Spleen (tissue), 11 donors: ENCODE results near the gene TRIM42. TPM values are rescaled to one million over a fixed set of nuclear protein-coding genes. Genes with fewer than 3 reads are reported as not detected.

Experiments used
- DNase-seq: peaks from one replicate; pipeline ENCODE4 v3.0.0-alpha.2; 2020
- H3K27ac ChIP-seq, 8 donors: fragments of 200-600 bp; sonication (generic) in 7 of 8; 1 replicate in 4 of 8; 2 replicates in 4 of 8; pipeline versions ENCODE4 v1.5.0 to v1.8.0; 2016 to 2021; ENCODE audit warnings: inconsistent platforms in 4 of 8, mild to moderate bottlenecking in 4 of 8, moderate library complexity in 1 of 8
- H3K27me3 ChIP-seq, 7 donors: fragments of 200-600 bp; sonication (generic) in 6 of 7; replicated peaks in 1 of 7; 1 replicate in 4 of 7; 2 replicates in 3 of 7; pipeline versions ENCODE4 v1.5.0 to v1.8.0; 2016 to 2021; ENCODE audit warnings: inconsistent platforms in 3 of 7, mild to moderate bottlenecking in 1 of 7
- H3K36me3 ChIP-seq, 6 donors: fragments of 200-600 bp; sonication (generic) in 5 of 6; 1 replicate in 4 of 6; 2 replicates in 2 of 6; pipeline versions ENCODE4 v1.5.0 to v1.8.0; 2016 to 2021; ENCODE audit warnings: inconsistent platforms in 2 of 6
- H3K4me1 ChIP-seq, 6 donors: fragments of 200-600 bp; sonication (generic) in 5 of 6; 1 replicate in 3 of 6; 2 replicates in 3 of 6; pipeline versions ENCODE4 v1.5.0 to v1.8.0; 2016 to 2021; ENCODE audit warnings: inconsistent platforms in 3 of 6
- H3K4me3 ChIP-seq, 8 donors: fragments of 200-600 bp; sonication (generic) in 7 of 8; 1 replicate in 4 of 8; 2 replicates in 4 of 8; pipeline versions ENCODE4 v1.5.0 to v1.8.0; 2016 to 2021; ENCODE audit warnings: inconsistent platforms in 4 of 8, mild to moderate bottlenecking in 4 of 8, moderate library complexity in 2 of 8
- H3K9me3 ChIP-seq, 8 donors: fragments of 200-600 bp; sonication (generic) in 7 of 8; 1 replicate in 4 of 8; 2 replicates in 4 of 8; pipeline versions ENCODE4 v1.5.0 to v1.8.0; 2016 to 2021; ENCODE audit warnings: inconsistent platforms in 4 of 8
- CTCF ChIP-seq, 11 experiments: fragments of 200-600 bp in 7 of 11; fragments of 450-650 bp in 4 of 11; sonication (generic) in 4 of 11; IDR thresholded peaks in 8 of 11; conservative IDR thresholded peaks in 3 of 11; 1 replicate in 7 of 11; 2 replicates in 4 of 11; pipeline versions ENCODE4 v1.4.0 to v1.8.0; 2016 to 2021; ENCODE audit warnings: antibody characterized with exemption in 11 of 11, inconsistent platforms in 4 of 11, mild to moderate bottlenecking in 1 of 11
- POLR2A ChIP-seq, 3 donors: fragments of 450-650 bp; IDR thresholded peaks; one replicate each; pipeline ENCODE4 v1.5.1; 2017; ENCODE audit warnings: antibody characterized with exemption in 3 of 3, mild to moderate bottlenecking in 1 of 3
- POLR2AphosphoS5 ChIP-seq, 3 donors: sonication (generic); formaldehyde crosslinking; IDR thresholded peaks; one replicate each; pipeline ENCODE4 v1.5.1; 2017; ENCODE audit warnings: antibody characterized with exemption in 3 of 3
- WGBS, 5 donors: extraction: QIAGEN DNeasy Blood & Tissue Kit in 3 of 5; methylation state at CpG; one replicate each; pipeline versions ENCODE4 v1.1.5 to v1.1.7; 2013 to 2018; 5-methylcytosine and 5-hydroxymethylcytosine counted together
- intact Hi-C: fragments of 100-400 bp; cut with DNase I; formaldehyde crosslinking; loops from one replicate; pipeline ENCODE4 v1.15.0; 2023; ENCODE audit warnings: low total_unique reads
- polyA plus RNA-seq, 3 donors: library from polyadenylated mRNA; stranded (reverse); fragments of 200-250 nt; gene quantifications; one replicate each; pipeline ENCODE4 v1.2.1, GENCODE V29; 2013
- total RNA-seq, 7 donors: library from RNA; depleted of rRNA in 3 of 7; stranded (reverse); fragments of >200 nt in 3 of 7; fragmentation: NEBNext Ultra II Directional in 4 of 7; extraction: Animal tissue kit (Norgen Biotek cat#: 25700) in 4 of 7; gene quantifications; one replicate each; pipeline versions ENCODE4 v1.1.0 to v1.2.1, GENCODE V29; 2016 to 2021
- donor health status: healthy with polysubstance abuse.
- donor health status: DM: no; HTN: no; CAD: no; lungs with moderate emphysema.
- donor health status: DM: no; HTN: no; CAD: no.
- donor health status: Bipolar disorder and iron deficiency.
- donor health status: healthy.
- donor health status: DM: no; HTN: no; CAD: no.
- donor health status: DM: yes; HTN: yes; CAD: no.

Gene TRIM42
- total and polyA plus RNA-seq, 10 donors, result not detected

- no peaks in the 10 kb centered on the region for H3K36me3 ChIP-seq
- peaks cover 0 to 5% (median 0%) of the 10 kb centered on the region in 8 donors for H3K9me3 ChIP-seq
- DNase-seq, result no peak
- H3K4me3 ChIP-seq, result no peak overlapping the region
- intact Hi-C loops, result no loop called here
- WGBS, 5 donors, result 90 to 96% (median 94%) methylated on average over 4 of the region's 4 CpGs
- H3K27ac ChIP-seq, result no peak overlapping the region
- no peaks in the 10 kb centered on the region for H3K27me3 ChIP-seq
- no peak for TF ChIP-seq POLR2A (IDR thresholded peaks at IDR 0.05)
- no peak for TF ChIP-seq CTCF (IDR thresholded peaks at IDR 0.05 in 8 of 11, conservative IDR thresholded peaks at IDR 0.05 in 3 of 11)
- no peak for TF ChIP-seq POLR2AphosphoS5 (IDR thresholded peaks at IDR 0.05)
- H3K4me1 ChIP-seq, result no peaks in the 10 kb centered on the region
These were observed 24.4 kb downstream of the TRIM42 start for GRCh38 chr3:140702281-140702680.

GRCh38 chr3:140703496-140703895, 25.6 kb downstream of the TRIM42 start:
- DNase-seq, result no peak
- Histone ChIP-seq H3K4me3 (no peak overlapping the region), H3K4me1 (no peaks in the 10 kb centered on the region), H3K9me3 (peaks cover 0 to 5% (median 0%) of the 10 kb centered on the region in 8 donors), H3K27ac (no peak overlapping the region), H3K36me3 (no peaks in the 10 kb centered on the region), H3K27me3 (no peaks in the 10 kb centered on the region)
- WGBS, 5 donors, result 65 to 78% (median 71%) methylated on average over 1 of the region's 1 CpG
- intact Hi-C loops, result no loop called here
- TF ChIP-seq POLR2AphosphoS5 (IDR thresholded peaks at IDR 0.05) (no peak), CTCF (IDR thresholded peaks at IDR 0.05 in 8 of 11, conservative IDR thresholded peaks at IDR 0.05 in 3 of 11) (no peak)

- H3K27me3 ChIP-seq, result no peaks in the 10 kb centered on the region
- H3K4me1 ChIP-seq, result no peaks in the 10 kb centered on the region
- no peaks in the 10 kb centered on the region for H3K36me3 ChIP-seq
- WGBS, 5 donors, result 73 to 92% (median 83%) methylated on average over 1 of the region's 1 CpG
- no peak overlapping the region for H3K4me3 ChIP-seq
- H3K27ac ChIP-seq, result no peak overlapping the region
- no peak for DNase-seq
- TF ChIP-seq POLR2AphosphoS5 (IDR thresholded peaks at IDR 0.05), result no peak
- no peak for TF ChIP-seq POLR2A (IDR thresholded peaks at IDR 0.05)
- no peak for TF ChIP-seq CTCF (IDR thresholded peaks at IDR 0.05 in 8 of 11, conservative IDR thresholded peaks at IDR 0.05 in 3 of 11)
- intact Hi-C loops, result no loop called here
- H3K9me3 ChIP-seq, result peaks cover 0 to 5% (median 0%) of the 10 kb centered on the region in 8 donors
These were observed 26.9 kb downstream of the TRIM42 start for GRCh38 chr3:140704733-140705132.

GRCh38 chr3:140705954-140706353, 28.1 kb downstream of the TRIM42 start:
- H3K9me3 ChIP-seq, result peaks cover 0 to 5% (median 0%) of the 10 kb centered on the region in 8 donors
- intact Hi-C loops, result no loop called here
- TF ChIP-seq CTCF (IDR thresholded peaks at IDR 0.05 in 8 of 11, conservative IDR thresholded peaks at IDR 0.05 in 3 of 11), result no peak
- no peak for TF ChIP-seq POLR2AphosphoS5 (IDR thresholded peaks at IDR 0.05)
- no peak for TF ChIP-seq POLR2A (IDR thresholded peaks at IDR 0.05)
- H3K4me3 ChIP-seq, result no peak overlapping the region
- H3K27ac ChIP-seq, result no peak overlapping the region
- no peak for DNase-seq
- H3K27me3 ChIP-seq, result no peaks in the 10 kb centered on the region
- H3K4me1 ChIP-seq, result no peaks in the 10 kb centered on the region
- no peaks in the 10 kb centered on the region for H3K36me3 ChIP-seq
